Activated CD4-positive, alpha-beta T cell treated with anti-CD3 and anti-CD28 coated beads for 4 hours (primary cell): ENCODE results near the gene PGA4.
"Not testable (repeated sequence)": the region's sequence is repeated elsewhere in the genome, so short reads cannot be mapped to it uniquely, and the experiment has no call there.

Source experiments
- DNase-seq, 2 donors: peaks; one replicate each; pipeline ENCODE4 v3.0.0-alpha.2; 2020

PGA4 gene

GRCh38 chr11:61207636-61208310, 14.4 kb upstream of the PGA4 start:
- DNase-seq: not testable (repeated sequence)

- DNase-seq: not testable (repeated sequence)
Observed at GRCh38 chr11:61210629-61211028, 11.5 kb upstream of the PGA4 start.

- not testable (repeated sequence) for DNase-seq
Observed at GRCh38 chr11:61211327-61211952, 10.7 kb upstream of the PGA4 start.

GRCh38 chr11:61212202-61212601, 9.9 kb upstream of the PGA4 start:
- not testable (repeated sequence) for DNase-seq

DNA sequence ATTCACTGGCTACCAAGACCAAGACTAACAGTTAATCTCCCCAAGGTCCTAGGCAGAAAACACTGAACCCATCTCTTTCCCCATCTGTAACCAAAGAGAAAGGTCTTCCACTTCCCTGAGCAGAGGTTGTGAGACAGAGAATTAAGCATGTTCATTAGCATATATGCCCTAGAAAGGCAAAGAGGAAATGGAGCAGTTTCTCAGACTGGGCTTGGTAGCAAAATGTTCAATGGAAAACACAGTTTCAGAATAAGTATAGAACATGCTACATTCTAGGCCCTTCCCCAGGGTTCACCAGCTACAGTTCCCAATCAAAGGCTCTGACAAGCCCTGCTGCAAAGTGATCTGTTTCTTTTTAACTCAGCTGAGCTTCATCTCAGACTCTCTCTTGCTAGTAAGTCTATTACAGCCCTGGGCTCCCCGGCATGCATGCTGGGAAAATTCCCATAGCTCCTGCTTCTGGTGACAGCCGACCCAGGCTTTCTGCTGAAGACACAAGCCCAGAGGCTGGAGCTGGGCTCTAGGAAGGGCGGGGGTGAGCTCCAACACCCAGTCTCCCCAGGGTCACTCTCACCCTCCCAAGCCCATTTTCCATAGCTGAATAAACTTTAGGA, 8.3 kb upstream of the PGA4 start:
- DNase-seq: not testable (repeated sequence)

- DNase-seq: not testable (repeated sequence)
Observed at GRCh38 chr11:61218306-61218705, 3.8 kb upstream of the PGA4 start.

GRCh38 chr11:61219016-61219415, 3.1 kb upstream of the PGA4 start:
- DNase-seq: not testable (repeated sequence)

DNA sequence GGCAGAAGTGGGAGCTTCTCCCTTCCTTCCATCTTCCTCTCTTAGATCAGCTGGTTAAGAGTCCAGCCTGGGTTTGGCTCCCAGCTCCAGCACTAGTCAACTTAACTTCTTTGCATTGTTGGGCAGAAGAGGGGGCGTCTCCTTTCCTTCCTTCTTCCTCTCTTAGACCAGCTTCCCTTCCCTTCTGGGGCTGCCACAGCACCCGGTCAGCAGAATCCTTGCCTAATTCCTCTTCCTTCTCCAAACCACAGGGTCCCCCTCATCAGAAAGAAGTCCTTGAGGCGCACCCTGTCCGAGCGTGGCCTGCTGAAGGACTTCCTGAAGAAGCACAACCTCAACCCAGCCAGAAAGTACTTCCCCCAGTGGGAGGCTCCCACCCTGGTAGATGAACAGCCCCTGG, 545 bp downstream of the PGA4 start:
- DNase-seq: not testable (repeated sequence)

GRCh38 chr11:61226457-61227137, 4.5 kb downstream of the PGA4 start:
- not testable (repeated sequence) for DNase-seq

DNA sequence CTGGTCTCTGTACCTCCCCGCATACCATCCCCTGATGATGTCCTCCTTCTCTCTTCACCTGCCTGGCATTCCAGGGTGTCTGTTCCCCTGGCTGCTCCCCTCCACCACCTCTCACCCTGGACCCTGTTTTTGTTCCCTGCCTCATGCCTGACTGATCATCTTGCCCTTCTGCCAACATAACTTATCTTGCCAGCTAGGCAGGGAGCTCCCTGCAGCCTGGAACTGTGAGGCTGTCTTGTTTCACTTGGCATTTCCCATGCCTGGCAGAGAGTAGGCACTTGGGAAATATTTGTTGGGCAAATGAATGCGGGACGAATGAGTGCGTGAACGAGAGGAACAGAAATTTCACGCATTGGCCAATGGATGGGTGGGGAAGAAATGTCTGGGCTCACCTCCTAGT, 7.3 kb downstream of the PGA4 start:
- not testable (repeated sequence) for DNase-seq

- not testable (repeated sequence) for DNase-seq
Observed at GRCh38 chr11:61231033-61231432, 8.9 kb downstream of the PGA4 start.

- not testable (repeated sequence) for DNase-seq
Observed at GRCh38 chr11:61231585-61231984, 9.4 kb downstream of the PGA4 start.

DNA sequence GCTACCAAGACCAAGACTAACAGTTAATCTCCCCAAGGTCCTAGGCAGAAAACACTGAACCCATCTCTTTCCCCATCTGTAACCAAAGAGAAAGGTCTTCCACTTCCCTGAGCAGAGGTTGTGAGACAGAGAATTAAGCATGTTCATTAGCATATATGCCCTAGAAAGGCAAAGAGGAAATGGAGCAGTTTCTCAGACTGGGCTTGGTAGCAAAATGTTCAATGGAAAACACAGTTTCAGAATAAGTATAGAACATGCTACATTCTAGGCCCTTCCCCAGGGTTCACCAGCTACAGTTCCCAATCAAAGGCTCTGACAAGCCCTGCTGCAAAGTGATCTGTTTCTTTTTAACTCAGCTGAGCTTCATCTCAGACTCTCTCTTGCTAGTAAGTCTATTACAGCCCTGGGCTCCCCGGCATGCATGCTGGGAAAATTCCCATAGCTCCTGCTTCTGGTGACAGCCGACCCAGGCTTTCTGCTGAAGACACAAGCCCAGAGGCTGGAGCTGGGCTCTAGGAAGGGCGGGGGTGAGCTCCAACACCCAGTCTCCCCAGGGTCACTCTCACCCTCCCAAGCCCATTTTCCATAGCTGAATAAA, 10.5 kb downstream of the PGA4 start:
- DNase-seq: not testable (repeated sequence)

- DNase-seq: not testable (repeated sequence)
Observed at GRCh38 chr11:61237130-61237529, 15.0 kb downstream of the PGA4 start.

DNA sequence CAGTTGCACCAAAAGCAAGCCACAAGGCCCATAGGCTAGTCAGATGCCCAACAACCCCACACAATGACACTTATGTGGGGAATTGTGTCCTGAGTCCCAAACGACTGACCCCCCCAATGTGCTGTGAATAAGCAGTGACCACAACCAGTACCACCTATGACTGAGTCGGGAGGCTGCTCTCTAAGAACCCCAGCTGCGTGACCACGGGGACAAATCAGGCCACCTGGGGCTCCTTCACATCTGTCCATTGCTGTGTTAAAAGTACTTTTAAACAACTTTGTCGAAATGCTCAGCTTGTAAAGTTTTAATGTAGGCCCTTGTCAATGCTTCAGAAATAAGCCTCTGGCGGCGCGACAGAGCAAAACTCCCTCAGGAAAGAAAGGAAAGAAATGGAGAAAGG, 18.1 kb downstream of the PGA4 start:
- not testable (repeated sequence) for DNase-seq

- DNase-seq: not testable (repeated sequence)
Observed at GRCh38 chr11:61240875-61241274, 18.7 kb downstream of the PGA4 start, which contains the start of gene PGA5. Gene PGA5 (plus strand): TSS chr11:61241175. CDS start chr11:61241227, 52 bp downstream.

GRCh38 chr11:61241526-61241925, 19.4 kb downstream of the PGA4 start:
- not testable (repeated sequence) for DNase-seq

- not testable (repeated sequence) for DNase-seq
Observed at GRCh38 chr11:61245284-61245964, 23.3 kb downstream of the PGA4 start.

DNA sequence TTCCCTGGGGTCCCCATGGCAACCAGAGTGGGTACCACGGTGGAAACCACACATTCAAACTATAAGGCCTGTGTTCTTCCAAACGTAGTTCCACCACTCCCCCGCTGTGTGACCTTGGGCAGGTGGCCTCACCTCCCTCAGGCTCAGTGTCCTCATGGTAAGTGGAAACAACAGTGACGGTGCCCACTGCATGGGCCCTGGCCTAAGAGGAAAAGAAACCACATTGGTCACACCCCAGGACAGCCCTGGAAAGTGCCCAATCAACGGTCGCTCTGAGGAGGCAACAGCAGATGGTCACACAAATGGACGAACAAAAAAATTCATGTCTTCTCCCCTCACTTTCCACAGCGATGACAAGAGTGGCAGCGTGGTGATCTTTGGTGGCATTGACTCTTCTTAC, 25.9 kb downstream of the PGA4 start:
- not testable (repeated sequence) for DNase-seq

DNA sequence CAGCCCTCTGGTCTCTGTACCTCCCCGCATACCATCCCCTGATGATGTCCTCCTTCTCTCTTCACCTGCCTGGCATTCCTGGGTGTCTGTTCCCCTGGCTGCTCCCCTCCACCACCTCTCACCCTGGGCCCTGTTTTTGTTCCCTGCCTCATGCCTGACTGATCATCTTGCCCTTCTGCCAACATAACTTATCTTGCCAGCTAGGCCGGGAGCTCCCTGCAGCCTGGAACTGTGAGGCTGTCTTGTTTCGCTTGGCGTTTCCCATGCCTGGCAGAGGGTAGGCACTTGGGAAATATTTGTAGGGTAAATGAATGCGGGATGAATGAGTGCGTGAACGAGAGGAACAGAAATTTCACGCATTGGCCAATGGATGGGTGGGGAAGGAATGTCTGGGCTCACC, 27.1 kb downstream of the PGA4 start:
- not testable (repeated sequence) for DNase-seq

GRCh38 chr11:61250796-61251765, 28.9 kb downstream of the PGA4 start:
- DNase-seq: not testable (repeated sequence)
